Tibial artery (tissue), 4 donors: ENCODE measurements around the gene RBFA.
"Not testable (repeated sequence)": the region's sequence is repeated elsewhere in the genome, so short reads cannot be mapped to it uniquely, and the experiment has no call there.

ENCODE experiments used
- DNase-seq, 2 donors: peaks; one replicate each; pipeline ENCODE4 v3.0.0-alpha.2; 2019
- H3K27ac ChIP-seq, 2 donors: fragments of 200-600 bp; sonication (generic) in 1 of 2; 1 replicate in 1 of 2; 2 replicates in 1 of 2; pipeline ENCODE4 v1.5.1; 2018 to 2019; ENCODE audit warnings: mild to moderate bottlenecking in 1 of 2
- H3K27me3 ChIP-seq, 2 donors: fragments of 200-600 bp; sonication (generic) in 1 of 2; one replicate each; pipeline versions ENCODE4 v1.5.1 to v1.6.0; 2016 to 2019
- H3K36me3 ChIP-seq, 3 donors: fragments of 200-600 bp; sonication (generic) in 2 of 3; one replicate each; pipeline ENCODE4 v1.5.1; 2016 to 2019; ENCODE audit warnings: mild to moderate bottlenecking in 2 of 3
- H3K4me1 ChIP-seq, 4 donors: fragments of 200-600 bp; sonication (generic) in 2 of 4; 1 replicate in 3 of 4; 2 replicates in 1 of 4; pipeline ENCODE4 v1.5.1; 2016 to 2019
- H3K4me3 ChIP-seq, 2 donors: fragments of 200-600 bp; sonication (generic) in 1 of 2; 1 replicate in 1 of 2; 2 replicates in 1 of 2; pipeline ENCODE4 v1.5.1; 2018 to 2019; ENCODE audit warnings: mild to moderate bottlenecking in 2 of 2
- H3K9me3 ChIP-seq, 3 donors: fragments of 200-600 bp; sonication (generic) in 1 of 3; one replicate each; pipeline ENCODE4 v1.5.1; 2016 to 2019
- intact Hi-C: fragments of 100-400 bp; cut with DNase I; formaldehyde crosslinking; loops from one replicate; pipeline ENCODE4 v1.15.0; 2023; ENCODE audit warnings: low total_unique reads
- TF ChIP-seq, protein P1 (sequence below), 2 experiments: fragments of 200-600 bp in 1 of 2; fragments of 450-650 bp in 1 of 2; IDR thresholded peaks; one replicate each; pipeline ENCODE4 v1.5.1; 2017 to 2019; ENCODE audit warnings: antibody characterized with exemption in 2 of 2, mild to moderate bottlenecking in 1 of 2, moderate library complexity in 1 of 2

The RBFA gene

DNA sequence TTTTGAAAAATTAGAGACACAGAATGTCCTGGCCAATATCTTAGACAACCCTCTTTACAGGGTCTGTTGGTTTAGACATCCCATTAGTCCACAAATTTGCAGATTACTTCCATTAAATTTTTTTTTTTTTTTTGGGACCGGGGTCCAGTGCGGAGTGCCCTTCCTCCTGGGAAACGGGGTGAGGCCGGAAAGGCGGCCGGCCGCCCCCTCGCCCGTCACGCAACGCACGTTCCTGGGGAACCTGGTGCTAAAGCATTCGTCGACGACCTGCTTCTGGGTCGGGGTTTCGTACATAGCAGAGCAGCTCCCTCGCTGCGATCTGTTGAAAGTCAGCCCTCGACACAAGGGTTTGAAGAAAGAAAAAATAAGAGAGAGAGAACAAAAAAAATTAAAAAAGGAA lies 21.5 kb upstream of the RBFA start:
- TF ChIP-seq, protein P1, sequence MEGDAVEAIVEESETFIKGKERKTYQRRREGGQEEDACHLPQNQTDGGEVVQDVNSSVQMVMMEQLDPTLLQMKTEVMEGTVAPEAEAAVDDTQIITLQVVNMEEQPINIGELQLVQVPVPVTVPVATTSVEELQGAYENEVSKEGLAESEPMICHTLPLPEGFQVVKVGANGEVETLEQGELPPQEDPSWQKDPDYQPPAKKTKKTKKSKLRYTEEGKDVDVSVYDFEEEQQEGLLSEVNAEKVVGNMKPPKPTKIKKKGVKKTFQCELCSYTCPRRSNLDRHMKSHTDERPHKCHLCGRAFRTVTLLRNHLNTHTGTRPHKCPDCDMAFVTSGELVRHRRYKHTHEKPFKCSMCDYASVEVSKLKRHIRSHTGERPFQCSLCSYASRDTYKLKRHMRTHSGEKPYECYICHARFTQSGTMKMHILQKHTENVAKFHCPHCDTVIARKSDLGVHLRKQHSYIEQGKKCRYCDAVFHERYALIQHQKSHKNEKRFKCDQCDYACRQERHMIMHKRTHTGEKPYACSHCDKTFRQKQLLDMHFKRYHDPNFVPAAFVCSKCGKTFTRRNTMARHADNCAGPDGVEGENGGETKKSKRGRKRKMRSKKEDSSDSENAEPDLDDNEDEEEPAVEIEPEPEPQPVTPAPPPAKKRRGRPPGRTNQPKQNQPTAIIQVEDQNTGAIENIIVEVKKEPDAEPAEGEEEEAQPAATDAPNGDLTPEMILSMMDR (IDR thresholded peaks at IDR 0.05), result no peak
- Histone ChIP-seq H3K36me3 (peaks cover 0 to 15% (median 0%) of the 10 kb centered on the region in 3 donors), H3K27ac (no peak overlapping the region), H3K4me3 (no peak overlapping the region), H3K27me3 (no peaks in the 10 kb centered on the region), H3K4me1 (peaks cover 0 to 13% (median 3%) of the 10 kb centered on the region in 4 donors), H3K9me3 (peaks cover 0 to 56% (median 20%) of the 10 kb centered on the region in 3 donors)
- no peak for DNase-seq
- intact Hi-C loops, result no loop called here

DNA sequence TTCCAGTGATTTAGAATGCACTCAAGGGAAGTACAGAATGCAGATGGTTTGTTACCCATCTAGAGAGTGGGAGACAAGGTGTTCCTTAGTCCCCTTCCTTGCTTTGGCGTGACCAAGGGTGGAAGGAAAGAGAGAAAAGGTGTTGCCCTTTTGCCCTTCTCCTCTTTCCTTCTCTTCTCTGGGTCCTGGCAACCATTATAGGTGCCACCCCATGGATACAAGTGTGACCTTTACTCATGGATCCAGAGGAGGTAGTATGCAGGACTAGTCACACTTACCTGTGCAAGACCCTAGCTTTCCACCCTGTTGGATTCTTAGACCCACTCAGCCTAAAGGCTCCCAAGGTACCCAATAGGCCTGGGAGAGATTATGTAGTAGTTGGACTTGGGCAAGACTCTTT lies 11.6 kb upstream of the RBFA start:
- Histone ChIP-seq H3K4me1 (no peaks in the 10 kb centered on the region), H3K4me3 (no peak overlapping the region), H3K9me3 (peaks cover 19 to 87% (median 72%) of the 10 kb centered on the region in 3 donors), H3K27me3 (no peaks in the 10 kb centered on the region), H3K27ac (no peak overlapping the region), H3K36me3 (peaks cover 27 to 58% (median 55%) of the 10 kb centered on the region in 3 donors)
- TF ChIP-seq, protein P1 (IDR thresholded peaks at IDR 0.05), result no peak
- no peak for DNase-seq
- intact Hi-C loops, result no loop called here

DNA sequence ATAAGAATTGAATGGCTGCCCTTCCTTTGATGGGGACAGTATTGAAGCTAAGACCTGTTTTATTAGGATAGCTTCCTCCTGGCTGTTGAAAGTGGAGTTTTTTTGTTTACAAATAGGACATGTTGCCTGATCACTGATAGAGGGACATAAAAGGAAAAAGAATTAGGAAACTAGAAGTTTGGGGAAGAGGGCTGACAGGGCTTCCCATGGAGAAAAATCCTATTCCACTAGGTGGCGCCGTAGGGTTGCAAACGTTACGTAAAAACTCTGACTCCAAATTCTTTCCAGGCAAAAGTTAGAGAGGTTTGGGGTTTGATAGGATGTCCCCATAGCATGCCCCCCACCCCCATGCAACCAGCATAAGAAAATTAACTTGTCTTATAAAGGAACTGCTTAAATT lies 11.1 kb upstream of the RBFA start:
- Histone ChIP-seq H3K36me3 (peaks cover 27 to 58% (median 55%) of the 10 kb centered on the region in 3 donors), H3K4me3 (no peak overlapping the region), H3K4me1 (no peaks in the 10 kb centered on the region), H3K27me3 (no peaks in the 10 kb centered on the region), H3K27ac (no peak overlapping the region), H3K9me3 (peaks cover 19 to 87% (median 72%) of the 10 kb centered on the region in 3 donors)
- DNase-seq, result no peak
- TF ChIP-seq, protein P1 (IDR thresholded peaks at IDR 0.05), result no peak
- intact Hi-C loops, result no loop called here

DNA sequence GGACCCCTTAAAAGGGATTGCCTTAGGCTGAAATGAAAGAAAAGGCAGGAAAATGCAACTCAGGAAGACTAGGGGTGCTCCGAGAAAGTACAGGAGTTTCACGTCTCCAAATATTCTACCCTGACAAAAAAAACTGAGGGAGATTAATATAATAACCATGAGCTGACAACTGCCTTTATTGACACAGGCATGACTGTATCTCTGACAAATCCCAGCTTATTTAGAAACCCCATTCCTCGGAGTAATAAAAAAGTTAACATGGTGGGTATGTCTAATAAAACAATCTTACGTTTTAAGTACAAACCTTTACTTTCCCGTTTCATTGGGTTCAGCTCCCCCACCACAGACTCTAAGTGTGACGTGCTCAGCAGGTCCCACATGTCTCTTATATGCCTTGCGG lies 7.9 kb upstream of the RBFA start:
- H3K9me3 ChIP-seq, result peaks cover 16 to 58% (median 45%) of the 10 kb centered on the region in 3 donors
- H3K36me3 ChIP-seq, result peaks cover 34 to 70% (median 46%) of the 10 kb centered on the region in 3 donors
- TF ChIP-seq, protein P1 (IDR thresholded peaks at IDR 0.05), result no peak
- H3K27me3 ChIP-seq, result no peaks in the 10 kb centered on the region
- H3K4me1 ChIP-seq, result no peaks in the 10 kb centered on the region
- DNase-seq, result no peak
- no peak overlapping the region for H3K27ac ChIP-seq
- H3K4me3 ChIP-seq, result no peak overlapping the region
- intact Hi-C loops, result no loop called here

DNA sequence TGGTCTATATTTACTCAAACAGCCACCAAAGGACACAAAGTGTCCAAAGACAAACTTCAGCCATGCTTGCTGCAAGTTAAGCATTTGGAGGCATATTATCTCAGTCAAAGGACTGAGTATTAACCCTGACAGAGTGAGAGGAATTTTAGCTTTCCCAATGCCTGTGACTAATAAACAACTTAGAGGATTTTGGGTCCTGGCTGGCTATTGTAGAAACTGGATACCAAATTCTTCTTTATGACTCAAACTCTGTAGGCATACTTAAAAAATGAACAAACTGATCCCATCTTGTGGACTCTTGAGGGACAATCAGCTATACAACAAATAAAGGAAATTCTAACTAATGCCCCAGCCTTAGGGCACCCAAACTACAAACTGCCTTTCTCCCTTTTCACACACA lies 6.5 kb upstream of the RBFA start:
- intact Hi-C loops, H3K27me3 ChIP-seq, H3K27ac ChIP-seq, DNase-seq, H3K4me3 ChIP-seq, H3K4me1 ChIP-seq: not testable (repeated sequence)
- Histone ChIP-seq H3K36me3 (peaks cover 33 to 59% (median 34%) of the 10 kb centered on the region in 3 donors), H3K9me3 (peaks cover 11 to 45% (median 32%) of the 10 kb centered on the region in 3 donors)

DNA sequence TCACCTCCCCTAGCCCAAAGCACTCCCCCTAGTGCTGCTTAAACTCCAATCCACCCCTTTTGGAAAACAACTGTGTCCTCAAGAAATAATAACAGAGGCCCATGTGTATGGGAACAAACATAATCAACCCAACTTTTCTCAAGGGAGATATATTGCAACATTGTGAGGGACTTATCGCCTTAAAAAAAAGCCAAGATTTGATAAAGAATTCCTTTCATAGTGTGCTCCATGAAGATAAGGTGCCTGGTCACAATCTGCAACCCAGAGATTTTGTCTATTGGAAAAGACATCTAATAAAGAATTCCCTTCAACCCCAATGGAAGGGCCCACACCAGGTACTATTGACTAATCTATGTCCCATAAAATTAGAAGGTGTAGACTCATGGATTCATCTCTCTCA lies 4.5 kb upstream of the RBFA start:
- H3K9me3 ChIP-seq, result peaks cover 0 to 25% (median 12%) of the 10 kb centered on the region in 3 donors
- intact Hi-C loops, result loop anchor here (5.0 to 10.0 kb wide), 3 partner anchors 75 to 637 kb away; partner anchors contain the start of gene SLC66A2

More for the DNA sequence above, 4.5 kb upstream of the RBFA start:
- no peak for DNase-seq
- peaks cover 0 to 7% (median 0%) of the 10 kb centered on the region in 4 donors for H3K4me1 ChIP-seq
- no peak overlapping the region for H3K4me3 ChIP-seq
- H3K27ac ChIP-seq, result no peak overlapping the region
- peaks cover 17 to 42% (median 33%) of the 10 kb centered on the region in 3 donors for H3K36me3 ChIP-seq
- TF ChIP-seq, protein P1 (IDR thresholded peaks at IDR 0.05), result no peak
- H3K27me3 ChIP-seq, result no peaks in the 10 kb centered on the region
